Muscle layer of colon (tissue), 2 donors: ENCODE results near the gene MAG.

Source experiments
- H3K27ac ChIP-seq: one replicate; pipeline ENCODE4 v1.7.0; 2013; ENCODE audit warnings: low read depth, mild to moderate bottlenecking, low read length, moderate library complexity
- H3K27me3 ChIP-seq, 2 donors: one replicate each; pipeline ENCODE4 v1.7.0; 2013; ENCODE audit warnings: low read length in 2 of 2, mild to moderate bottlenecking in 2 of 2; ENCODE audit not compliant: insufficient read depth in 2 of 2, control insufficient read depth in 1 of 2
- H3K36me3 ChIP-seq: one replicate; pipeline ENCODE4 v1.7.0; 2013; ENCODE audit warnings: mild to moderate bottlenecking, low read length; ENCODE audit not compliant: insufficient read depth
- H3K4me1 ChIP-seq: one replicate; pipeline ENCODE4 v1.7.0; 2013; ENCODE audit warnings: mild to moderate bottlenecking, low read length; ENCODE audit not compliant: insufficient read depth
- H3K4me3 ChIP-seq, 2 donors: one replicate each; pipeline ENCODE4 v1.7.0; 2013; ENCODE audit warnings: low read length in 2 of 2, low read depth in 1 of 2, mild to moderate bottlenecking in 1 of 2, moderate library complexity in 1 of 2
- H3K9ac ChIP-seq: one replicate; pipeline ENCODE4 v1.7.0; 2013; ENCODE audit warnings: low read length
- H3K9me3 ChIP-seq: one replicate; pipeline ENCODE4 v1.7.0; 2013; ENCODE audit warnings: mild to moderate bottlenecking, low read length
- donor health status: abdominal sarcoma.
- donor health status: Adenocarcinoma of cecum.

Gene MAG

DNA sequence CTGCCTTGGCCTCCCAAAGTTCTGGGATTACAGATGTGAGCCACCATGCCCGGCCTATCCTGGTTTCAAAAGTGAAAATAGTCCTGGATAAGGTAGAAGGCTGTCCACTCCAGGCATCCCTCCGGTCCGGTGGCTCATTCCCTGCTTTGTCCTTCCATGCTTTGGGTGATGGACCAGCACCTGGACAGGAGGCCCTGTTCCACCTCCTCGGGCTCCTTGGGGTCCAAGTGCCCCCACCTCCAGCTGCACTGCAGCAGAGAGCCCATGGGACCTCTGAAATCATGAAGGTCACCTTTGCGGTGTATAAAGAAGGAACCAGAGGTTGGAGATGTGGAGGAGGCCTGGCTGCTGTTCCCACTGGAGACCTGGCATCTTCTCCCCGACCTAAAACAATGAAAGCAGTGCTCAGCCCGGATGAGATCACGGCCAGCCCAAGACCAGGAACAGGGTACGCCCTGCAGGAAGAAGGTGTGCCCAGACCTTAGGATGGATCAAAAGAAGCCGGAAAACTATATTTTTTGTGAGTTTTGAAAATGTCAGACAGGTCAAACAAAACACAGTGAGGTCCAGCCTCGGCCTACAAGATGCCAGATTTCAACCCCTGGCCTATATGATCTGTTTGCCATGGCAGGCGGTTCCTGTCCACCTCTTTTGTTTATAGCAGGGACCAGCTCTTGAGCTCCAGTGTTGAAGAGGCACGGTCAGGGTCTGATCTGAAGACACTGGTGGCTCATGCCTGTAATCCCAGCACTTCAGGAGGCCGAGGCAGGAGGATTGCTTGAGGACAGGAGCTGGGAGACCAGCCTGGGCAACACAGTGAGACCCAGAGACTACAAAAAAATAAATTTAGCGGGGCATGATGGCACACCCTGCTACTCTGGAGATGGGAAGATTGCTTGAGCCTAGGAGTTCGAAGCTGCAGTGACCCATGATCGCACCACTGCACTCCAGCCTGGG lies 37.3 kb upstream of the MAG start:
- H3K4me1 ChIP-seq = no peaks in the 10 kb centered on the region
- no peak overlapping the region for H3K9ac ChIP-seq
- H3K27me3 ChIP-seq = peaks cover 11 to 23% of the 10 kb centered on the region in 2 donors
- no peaks in the 10 kb centered on the region for H3K36me3 ChIP-seq
- no peaks in the 10 kb centered on the region for H3K9me3 ChIP-seq
- H3K27ac ChIP-seq = no peak overlapping the region
- H3K4me3 ChIP-seq = no peak overlapping the region

DNA sequence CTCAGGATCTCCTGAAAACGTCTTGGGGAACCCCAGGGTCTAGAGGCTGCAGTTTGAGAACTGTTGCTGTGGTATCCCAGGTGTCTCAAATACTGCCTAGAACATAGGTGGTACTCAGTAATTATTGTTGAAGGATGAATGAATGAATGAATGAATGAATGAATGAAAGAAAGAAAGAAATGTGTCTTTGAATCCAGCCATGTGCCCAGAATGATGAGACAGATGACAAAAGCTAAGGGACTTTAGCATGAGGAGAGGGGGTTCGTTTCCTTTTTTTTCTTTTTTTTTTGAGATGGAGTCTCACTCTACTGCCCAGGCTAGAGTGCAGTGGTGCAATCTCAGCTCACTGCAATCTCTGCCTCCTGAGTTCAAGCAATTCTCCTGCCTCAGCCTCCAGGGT lies 35.4 kb upstream of the MAG start:
- no peaks in the 10 kb centered on the region for H3K36me3 ChIP-seq
- no peaks in the 10 kb centered on the region for H3K4me1 ChIP-seq
- no peak overlapping the region for H3K9ac ChIP-seq

DNA sequence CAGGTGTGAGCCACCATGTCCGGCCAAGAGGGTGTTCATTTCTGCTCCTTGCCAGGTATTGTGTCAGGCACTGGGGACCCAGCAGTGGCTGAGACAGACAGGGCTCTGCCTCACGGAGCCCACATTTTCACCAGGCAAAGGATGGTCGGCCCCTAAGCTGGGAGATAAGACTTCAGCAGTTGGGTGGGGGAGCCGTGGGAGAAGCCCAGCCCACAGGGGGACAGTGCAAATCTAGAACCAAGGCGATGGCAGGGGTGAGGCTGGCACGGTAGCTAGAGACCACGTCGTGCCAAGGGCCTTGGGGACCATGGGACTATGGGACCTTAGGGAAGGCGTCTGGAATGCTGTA lies 34.9 kb upstream of the MAG start:
- Histone ChIP-seq H3K9ac (no peak overlapping the region), H3K9me3 (no peaks in the 10 kb centered on the region), H3K4me3 (no peak overlapping the region), H3K4me1 (no peaks in the 10 kb centered on the region), H3K27me3 (peaks cover 11 to 19% of the 10 kb centered on the region in 2 donors), H3K36me3 (no peaks in the 10 kb centered on the region), H3K27ac (no peak overlapping the region)

More for the DNA sequence above, 35.4 kb upstream of the MAG start:
- Histone ChIP-seq H3K9me3 (no peaks in the 10 kb centered on the region), H3K27ac (no peak overlapping the region), H3K4me3 (no peak overlapping the region), H3K27me3 (peaks cover 11 to 19% of the 10 kb centered on the region in 2 donors)

DNA sequence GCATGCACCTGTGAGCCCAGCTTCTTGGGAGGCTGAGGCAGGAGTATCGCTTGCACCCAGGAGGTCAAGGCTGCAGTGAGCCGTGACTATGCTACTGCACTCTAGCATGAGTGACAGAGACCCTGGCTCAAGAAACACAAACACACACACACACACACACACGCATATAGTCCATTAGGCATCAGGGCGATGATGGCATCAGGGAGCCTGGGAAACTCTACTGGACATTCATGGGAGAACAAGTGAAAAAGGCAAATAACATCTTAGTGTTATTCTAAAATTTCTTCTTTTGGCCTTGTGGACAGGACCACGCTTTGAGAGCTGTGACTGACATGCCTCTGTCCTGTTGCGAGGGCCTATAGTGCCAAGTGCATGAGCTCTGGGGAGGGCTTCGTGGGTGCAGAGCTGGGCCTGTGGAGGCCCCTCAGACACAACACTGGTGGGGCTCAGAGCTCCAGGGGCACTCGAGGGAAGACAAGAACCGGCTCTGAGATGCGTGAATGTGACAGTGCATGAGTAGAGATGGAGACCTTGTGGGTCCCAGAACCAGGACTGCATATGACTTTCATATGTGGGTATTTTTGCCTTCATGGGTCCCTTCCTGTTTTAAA lies 31.2 kb upstream of the MAG start:
- Histone ChIP-seq H3K9ac (no peak overlapping the region), H3K9me3 (no peaks in the 10 kb centered on the region), H3K4me3 (no peak overlapping the region), H3K27me3 (peaks cover 10 to 11% of the 10 kb centered on the region in 2 donors), H3K27ac (no peak overlapping the region), H3K36me3 (no peaks in the 10 kb centered on the region), H3K4me1 (no peaks in the 10 kb centered on the region)

DNA sequence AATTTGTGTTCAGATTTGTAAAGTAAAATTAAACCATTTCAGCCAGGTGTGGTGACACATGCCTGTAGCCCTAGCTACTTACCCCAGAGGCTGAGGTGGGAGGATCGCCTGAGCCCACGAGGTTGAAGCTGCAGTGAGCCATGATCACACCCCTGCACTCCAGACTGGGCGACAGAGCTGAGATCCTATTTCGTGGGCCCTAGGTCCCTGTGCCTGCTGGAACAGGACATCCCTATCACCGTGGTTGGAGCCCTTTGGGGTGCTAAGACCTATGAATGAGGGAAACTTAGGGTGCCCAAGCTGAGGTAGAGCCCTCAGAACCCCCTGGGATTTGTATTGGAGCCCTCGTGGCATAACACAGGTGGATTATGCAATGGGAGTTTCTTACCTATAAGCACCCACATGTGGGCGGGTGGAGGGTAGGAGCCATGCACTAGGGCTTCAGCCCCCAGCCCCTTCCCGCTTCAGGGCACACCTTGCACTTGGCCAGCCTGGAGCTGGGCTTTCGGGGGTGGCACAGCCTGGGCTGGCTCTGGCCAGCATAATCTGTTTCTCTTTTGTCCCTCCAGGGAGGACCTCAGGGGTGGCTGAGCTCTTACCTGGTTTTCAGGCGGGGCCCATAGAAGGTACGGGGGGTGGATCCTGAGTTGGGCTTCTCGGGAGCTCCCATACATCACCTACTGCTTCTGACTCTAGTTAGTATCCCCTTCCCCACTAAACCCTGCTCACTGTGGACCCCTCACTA lies 30.4 kb upstream of the MAG start:
- no peak overlapping the region for H3K27ac ChIP-seq
- no peak overlapping the region for H3K9ac ChIP-seq
- H3K4me1 ChIP-seq = peaks cover 2% of the 10 kb centered on the region
- peaks cover 6 to 11% of the 10 kb centered on the region in 2 donors for H3K27me3 ChIP-seq
- H3K9me3 ChIP-seq = no peaks in the 10 kb centered on the region
- no peaks in the 10 kb centered on the region for H3K36me3 ChIP-seq
- H3K4me3 ChIP-seq = no peak overlapping the region

DNA sequence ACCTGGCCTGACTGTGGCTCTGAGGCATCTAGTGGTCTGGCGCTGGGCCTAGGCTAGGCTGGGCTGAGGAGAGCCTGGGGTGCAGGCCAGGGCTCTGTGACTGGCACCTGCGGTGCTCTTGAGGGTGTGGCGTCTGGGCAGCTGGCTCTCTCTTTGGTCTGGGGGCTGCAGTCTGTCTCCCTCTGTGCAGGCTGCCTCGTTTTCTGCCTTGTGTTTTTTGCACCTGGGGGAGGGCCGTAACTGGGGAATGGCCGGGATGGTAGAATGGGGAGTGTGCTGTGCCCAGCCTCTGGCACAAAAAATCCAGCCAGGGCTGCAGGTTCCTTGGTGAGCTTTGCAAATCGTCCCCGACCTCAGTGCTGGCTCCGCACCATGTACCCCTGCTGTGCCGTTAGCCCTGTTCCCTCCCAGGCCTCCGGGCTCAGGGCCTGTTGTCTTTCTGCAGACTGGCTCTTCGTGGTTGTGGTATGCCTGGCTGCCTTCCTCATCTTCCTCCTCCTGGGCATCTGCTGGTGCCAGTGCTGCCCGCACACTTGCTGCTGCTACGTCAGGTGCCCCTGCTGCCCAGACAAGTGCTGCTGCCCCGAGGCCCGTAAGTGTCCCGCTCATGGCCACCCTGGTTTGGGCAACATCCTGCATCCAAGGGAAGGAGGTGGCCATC lies 29.7 kb upstream of the MAG start:
- Histone ChIP-seq H3K36me3 (no peaks in the 10 kb centered on the region), H3K9ac (no peak overlapping the region), H3K27me3 (peaks cover 5 to 9% of the 10 kb centered on the region in 2 donors), H3K27ac (no peak overlapping the region), H3K4me1 (peaks cover 8% of the 10 kb centered on the region), H3K4me3 (no peak overlapping the region), H3K9me3 (no peaks in the 10 kb centered on the region)

DNA sequence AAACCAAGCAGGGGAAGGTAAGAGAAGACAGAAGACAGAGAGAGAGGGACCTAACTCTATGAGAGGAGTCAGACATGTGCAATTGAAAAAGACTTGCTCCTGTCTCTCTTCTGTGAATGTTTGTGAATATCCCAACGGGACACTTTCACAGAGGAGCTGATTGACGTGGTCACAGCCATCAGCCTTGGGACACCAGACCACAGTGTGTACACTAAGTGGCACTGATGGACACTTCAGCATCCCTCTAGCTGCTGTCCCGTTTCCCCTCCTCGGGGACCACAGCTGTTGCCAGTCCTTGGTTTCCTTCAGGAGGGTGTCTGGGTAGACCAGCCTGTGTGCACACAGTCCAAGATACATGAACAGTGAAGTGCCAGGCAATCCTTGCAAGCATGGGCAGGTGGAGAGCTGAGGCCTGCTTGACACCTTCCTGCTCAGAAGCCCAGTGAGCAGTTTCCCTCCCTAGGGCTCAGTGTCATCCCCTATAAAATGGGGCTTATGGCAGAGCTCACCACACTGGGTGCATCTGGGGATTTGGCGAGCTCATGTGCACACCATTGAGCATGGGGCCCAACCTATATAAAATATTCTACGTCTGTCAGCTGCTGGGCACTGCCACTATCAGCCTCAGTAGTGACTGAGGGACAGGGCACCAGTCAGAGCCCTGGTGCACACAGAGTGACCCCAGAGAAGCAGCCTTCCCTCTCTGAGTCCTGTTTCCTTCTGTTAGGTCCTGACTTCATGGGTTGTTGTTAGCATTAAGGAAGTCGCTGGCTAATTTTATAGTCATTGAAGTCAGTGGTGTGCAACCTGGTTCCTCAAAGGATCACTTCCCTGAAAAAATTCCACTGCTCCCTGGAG lies 27.5 kb upstream of the MAG start:
- Histone ChIP-seq H3K27ac (no peak overlapping the region), H3K27me3 (no peaks in the 10 kb centered on the region), H3K9ac (no peak overlapping the region), H3K4me1 (peaks cover 8% of the 10 kb centered on the region), H3K36me3 (no peaks in the 10 kb centered on the region), H3K9me3 (no peaks in the 10 kb centered on the region), H3K4me3 (no peak overlapping the region)

DNA sequence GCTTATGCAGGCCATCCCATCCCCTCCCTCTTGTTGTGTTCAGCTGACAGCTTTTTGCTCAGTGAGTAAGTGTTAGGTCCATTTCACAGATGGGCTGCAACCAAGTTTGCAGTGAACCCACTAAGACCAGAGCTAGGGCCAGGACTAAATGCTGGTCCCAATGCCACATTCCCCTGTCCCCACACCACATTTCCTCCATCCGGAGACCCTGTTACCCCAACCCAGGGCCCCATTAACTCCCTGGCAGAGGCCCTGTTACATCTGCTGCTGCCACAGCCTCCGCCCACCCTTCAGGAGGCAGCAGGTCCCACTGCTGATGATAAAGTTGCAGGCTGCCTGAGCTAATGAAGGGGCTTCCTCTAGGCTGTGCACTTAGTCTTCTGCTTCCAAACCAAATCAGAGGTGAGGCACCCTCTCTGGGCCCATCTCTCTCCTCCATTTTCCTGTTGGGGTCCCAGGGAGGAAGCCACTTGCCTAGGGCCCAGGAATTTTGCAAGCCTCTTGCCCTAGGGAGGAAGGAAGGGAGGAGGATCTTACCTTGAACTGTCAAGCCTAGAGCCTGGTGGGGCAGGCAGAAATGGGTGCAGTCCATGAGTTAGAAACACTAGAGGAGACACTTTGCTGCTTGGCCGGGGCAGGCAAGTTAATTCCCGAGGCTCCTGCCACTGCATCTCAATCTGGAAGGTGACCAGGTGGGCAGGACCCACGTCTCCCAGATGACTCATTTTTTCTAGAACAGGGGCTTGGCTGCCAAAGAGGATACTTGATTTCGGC lies 26.6 kb upstream of the MAG start:
- H3K27ac ChIP-seq = no peak overlapping the region
- H3K9me3 ChIP-seq = no peaks in the 10 kb centered on the region
- peaks cover 13% of the 10 kb centered on the region for H3K4me1 ChIP-seq
- no peaks in the 10 kb centered on the region for H3K27me3 ChIP-seq
- no peak overlapping the region for H3K9ac ChIP-seq
- peaks cover 3% of the 10 kb centered on the region for H3K36me3 ChIP-seq
- H3K4me3 ChIP-seq = no peak overlapping the region

DNA sequence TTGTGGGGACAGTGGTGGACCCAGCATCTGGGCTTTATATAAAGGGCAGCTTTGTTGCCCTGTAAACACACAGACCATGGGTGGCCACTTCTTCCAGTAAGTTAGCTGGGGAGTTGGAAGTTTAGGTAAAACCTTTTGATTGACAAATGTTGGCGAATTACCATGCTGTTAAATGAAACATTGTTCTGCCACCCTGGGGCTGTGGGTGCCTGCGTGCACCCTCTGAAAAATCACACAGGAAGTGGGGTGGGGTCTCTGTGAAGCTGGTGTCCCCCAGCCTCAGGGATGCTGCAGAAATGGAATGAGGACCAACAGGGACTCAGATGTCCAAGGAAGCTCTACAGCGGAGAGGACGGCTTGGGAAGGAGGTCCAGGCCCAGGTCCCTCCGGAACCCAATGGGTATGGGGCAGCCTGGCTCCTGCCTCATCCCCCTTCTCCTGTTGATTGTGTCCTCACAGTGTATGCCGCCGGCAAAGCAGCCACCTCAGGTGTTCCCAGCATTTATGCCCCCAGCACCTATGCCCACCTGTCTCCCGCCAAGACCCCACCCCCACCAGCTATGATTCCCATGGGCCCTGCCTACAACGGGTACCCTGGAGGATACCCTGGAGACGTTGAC lies 26.0 kb upstream of the MAG start:
- Histone ChIP-seq H3K9me3 (no peaks in the 10 kb centered on the region), H3K36me3 (peaks cover 9% of the 10 kb centered on the region), H3K27ac (no peak overlapping the region), H3K27me3 (no peaks in the 10 kb centered on the region), H3K4me3 (no peak overlapping the region), H3K4me1 (peaks cover 16% of the 10 kb centered on the region), H3K9ac (no peak overlapping the region)
